Tibial nerve (tissue), 4 donors: Measurements from ENCODE around the gene RAB19.

ENCODE experiments used
- EP300 ChIP-seq, 2 donors: sonication (generic); formaldehyde crosslinking; IDR thresholded peaks; one replicate each; pipeline ENCODE4 v1.6.1; 2017; ENCODE audit warnings: antibody characterized with exemption in 2 of 2, mild to moderate bottlenecking in 1 of 2
- POLR2A ChIP-seq, 2 donors: fragments of 450-650 bp; IDR thresholded peaks; one replicate each; pipeline ENCODE4 v1.6.1; 2017; ENCODE audit warnings: antibody characterized with exemption in 2 of 2, mild to moderate bottlenecking in 2 of 2, moderate library complexity in 2 of 2
- TF ChIP-seq, protein P1 (sequence below), 5 experiments: fragments of 200-600 bp in 3 of 5; fragments of 450-650 bp in 2 of 5; sonication (generic) in 3 of 5; IDR thresholded peaks; one replicate each; pipeline ENCODE4 v1.5.1; 2016 to 2019; ENCODE audit warnings: antibody characterized with exemption in 5 of 5, mild to moderate bottlenecking in 3 of 5, moderate library complexity in 2 of 5

GRCh38 chr7:140435252-140435895 lies 31.5 kb downstream of the RAB19 start:
- no peak for TF ChIP-seq POLR2A (IDR thresholded peaks at IDR 0.05)
- TF ChIP-seq EP300 (IDR thresholded peaks at IDR 0.05): no peak
- TF ChIP-seq, protein P1, sequence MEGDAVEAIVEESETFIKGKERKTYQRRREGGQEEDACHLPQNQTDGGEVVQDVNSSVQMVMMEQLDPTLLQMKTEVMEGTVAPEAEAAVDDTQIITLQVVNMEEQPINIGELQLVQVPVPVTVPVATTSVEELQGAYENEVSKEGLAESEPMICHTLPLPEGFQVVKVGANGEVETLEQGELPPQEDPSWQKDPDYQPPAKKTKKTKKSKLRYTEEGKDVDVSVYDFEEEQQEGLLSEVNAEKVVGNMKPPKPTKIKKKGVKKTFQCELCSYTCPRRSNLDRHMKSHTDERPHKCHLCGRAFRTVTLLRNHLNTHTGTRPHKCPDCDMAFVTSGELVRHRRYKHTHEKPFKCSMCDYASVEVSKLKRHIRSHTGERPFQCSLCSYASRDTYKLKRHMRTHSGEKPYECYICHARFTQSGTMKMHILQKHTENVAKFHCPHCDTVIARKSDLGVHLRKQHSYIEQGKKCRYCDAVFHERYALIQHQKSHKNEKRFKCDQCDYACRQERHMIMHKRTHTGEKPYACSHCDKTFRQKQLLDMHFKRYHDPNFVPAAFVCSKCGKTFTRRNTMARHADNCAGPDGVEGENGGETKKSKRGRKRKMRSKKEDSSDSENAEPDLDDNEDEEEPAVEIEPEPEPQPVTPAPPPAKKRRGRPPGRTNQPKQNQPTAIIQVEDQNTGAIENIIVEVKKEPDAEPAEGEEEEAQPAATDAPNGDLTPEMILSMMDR (IDR thresholded peaks at IDR 0.05): no peak
